ENCODE results near the gene BCL7A. TPM values are rescaled to one million over a fixed set of nuclear protein-coding genes. Genes with fewer than 3 reads are reported as not detected.
"Not testable (repeated sequence)": the region's sequence is repeated elsewhere in the genome, so short reads cannot be mapped to it uniquely, and the experiment has no call there.

The BCL7A gene
- total RNA-seq, 1 experiment from 2014 or later: 10.6 TPM

DNA sequence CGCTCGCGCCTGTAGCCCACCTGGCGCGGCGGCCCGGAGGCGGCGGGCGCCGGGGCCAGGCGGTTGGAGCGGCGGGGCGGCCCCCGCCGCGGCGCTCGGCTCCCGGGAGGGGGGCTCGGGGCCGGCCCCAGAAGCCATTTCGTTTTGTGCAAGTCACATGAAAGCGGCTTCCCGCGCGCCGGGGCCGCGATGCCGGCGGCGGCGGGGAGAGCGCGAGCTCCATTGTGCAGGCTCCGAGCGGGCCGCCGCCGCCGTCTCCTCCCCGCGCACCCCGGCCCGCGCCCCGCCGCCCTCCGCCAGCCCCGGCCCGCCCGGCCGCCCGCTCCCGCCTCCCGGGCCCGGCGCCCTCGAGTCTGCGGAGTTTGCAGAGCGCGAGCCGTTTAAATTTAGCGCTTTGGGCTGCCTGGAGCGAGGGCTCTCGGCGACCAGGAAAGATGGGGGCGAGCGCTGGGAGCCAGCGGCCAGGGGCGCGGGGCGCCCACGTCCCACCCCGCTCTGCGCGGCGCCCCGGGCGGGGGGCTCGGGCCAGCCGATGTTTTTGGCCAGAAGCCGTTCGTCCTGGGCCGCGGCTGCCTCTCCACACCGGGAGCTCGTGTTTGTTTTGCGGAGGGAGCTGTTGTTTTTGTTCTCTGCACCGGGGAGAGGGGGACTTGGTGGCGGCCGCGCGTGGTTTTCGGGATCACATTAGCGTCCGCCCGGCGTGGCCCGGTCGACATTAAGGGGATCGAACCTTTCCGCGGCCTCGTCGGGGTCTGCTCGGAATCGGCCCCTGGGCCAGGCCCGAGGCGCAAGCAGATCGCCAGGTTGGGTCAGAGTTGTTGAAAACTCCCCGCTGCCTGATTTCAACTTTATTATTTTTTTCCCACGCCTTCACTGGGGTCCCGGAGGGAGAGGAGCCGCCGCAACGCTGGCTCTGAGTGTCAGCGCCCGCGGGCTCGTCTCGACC is 982 bp downstream of the BCL7A start:
- in situ Hi-C loops (cut with HindIII; ENCODE audit: low sequenced_read_pairs): no loop called here
- DNase-seq (ENCODE audit: low spot score): peak; percentile 25

DNA sequence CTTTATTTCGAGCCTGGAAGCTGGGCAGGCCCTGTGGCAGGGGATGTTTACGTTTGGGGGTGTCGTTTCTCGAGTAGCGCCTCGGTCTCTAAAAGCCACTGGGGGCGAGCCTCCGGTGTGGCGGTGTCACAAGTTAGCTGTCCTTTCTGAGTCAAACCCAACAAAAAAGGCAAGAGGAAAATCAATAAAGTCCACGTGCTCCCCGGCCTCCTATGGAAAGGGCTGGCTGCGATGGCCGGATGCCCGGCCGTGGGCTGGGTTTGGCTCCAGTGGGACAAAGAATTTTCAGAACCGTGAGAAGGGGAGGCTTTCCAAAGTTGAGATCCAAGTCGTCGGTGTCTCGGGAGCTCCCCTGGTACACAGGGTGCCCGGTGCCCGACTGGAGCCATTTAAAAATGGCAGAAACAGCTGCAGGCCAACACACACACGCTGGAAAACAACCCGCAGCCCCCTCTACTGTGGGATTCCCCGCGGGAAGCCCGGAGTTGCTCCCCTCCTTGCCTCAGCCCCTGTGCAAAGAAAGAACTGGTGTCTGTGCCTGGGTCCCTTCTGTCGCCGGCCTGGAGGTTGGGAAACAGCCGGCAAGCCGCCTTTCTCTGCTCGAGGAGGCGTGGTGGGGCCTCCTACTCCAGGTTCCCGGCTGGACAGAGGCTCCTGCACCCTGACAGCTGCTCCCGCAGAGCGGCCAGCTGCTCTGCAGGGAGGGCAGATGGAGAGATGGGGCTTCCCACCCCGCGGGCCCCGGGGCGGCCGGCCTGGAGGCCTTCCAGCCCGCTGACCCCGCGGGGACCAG is 1.9 kb downstream of the BCL7A start:
- in situ Hi-C loops (cut with HindIII; ENCODE audit: low sequenced_read_pairs): no loop called here

DNA sequence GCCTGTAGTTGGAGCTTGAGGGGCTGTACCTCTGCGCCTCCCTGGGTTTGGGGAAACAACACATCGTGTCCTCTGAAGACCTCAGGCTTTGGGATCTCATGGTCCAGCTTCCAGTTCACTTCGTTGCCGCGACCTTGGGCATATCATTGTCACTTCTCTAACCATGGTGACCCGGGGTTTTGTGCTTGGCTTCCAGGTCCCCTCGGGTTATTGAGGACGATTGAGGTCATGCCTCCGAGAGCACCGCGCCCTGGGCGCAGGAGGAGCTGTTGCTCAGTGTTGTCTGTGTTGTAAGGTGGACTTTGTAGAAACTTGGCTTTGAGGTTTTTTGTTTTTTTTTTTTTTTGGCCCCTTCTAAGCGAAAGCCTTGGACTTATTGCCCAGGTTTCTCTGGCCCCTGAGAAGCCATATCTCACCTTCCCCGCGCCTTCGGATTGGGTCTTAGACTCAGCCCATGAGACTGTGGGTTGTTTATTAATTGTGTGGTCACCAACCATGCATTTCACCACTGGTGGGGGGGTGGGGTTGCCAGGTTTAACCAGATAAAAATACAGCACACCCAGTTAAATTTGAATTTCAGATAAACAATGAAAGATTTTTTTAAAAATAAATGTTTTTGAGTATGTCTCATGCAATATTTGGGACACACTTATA is 2.6 kb downstream of the BCL7A start:
- DNase-seq (ENCODE audit: low spot score): peak; percentile 42
- in situ Hi-C loops (cut with HindIII; ENCODE audit: low sequenced_read_pairs): no loop called here

More for the DNA sequence above, 1.9 kb downstream of the BCL7A start:
- peak; percentile 66 for DNase-seq (ENCODE audit: low spot score)

DNA sequence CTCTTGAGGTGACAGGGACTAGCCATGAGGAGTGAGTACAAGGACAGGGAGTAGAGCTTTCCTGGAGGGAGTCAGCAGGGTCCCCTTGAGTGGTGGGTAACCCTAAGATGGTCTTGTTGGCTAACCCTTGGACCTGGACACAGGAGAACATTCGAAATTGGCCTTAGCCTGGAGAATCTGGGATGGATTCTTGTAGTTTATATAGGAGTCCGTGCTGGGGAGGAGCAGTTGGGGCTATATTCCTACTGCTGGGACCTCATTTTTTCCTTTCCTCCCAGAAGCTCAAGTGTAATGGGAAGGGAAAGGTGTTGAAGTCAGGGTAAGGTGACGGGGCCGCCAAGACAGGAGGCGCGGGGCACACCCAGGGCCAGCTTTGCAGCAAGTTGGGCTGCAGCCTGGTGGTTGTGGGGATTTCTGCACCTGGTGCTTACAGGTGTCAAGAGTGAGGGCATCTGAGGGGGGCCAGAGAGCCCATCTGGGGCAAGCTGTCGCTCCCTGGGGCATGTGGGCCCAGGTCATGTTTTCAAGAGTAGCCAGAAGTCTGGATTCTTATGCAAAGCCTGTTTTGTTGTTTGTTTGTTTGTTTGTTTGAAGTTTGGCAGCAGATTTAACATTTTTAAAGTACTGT is 5.1 kb downstream of the BCL7A start:
- DNase-seq (ENCODE audit: low spot score): no peak
- in situ Hi-C loops (cut with HindIII; ENCODE audit: low sequenced_read_pairs): no loop called here

DNA sequence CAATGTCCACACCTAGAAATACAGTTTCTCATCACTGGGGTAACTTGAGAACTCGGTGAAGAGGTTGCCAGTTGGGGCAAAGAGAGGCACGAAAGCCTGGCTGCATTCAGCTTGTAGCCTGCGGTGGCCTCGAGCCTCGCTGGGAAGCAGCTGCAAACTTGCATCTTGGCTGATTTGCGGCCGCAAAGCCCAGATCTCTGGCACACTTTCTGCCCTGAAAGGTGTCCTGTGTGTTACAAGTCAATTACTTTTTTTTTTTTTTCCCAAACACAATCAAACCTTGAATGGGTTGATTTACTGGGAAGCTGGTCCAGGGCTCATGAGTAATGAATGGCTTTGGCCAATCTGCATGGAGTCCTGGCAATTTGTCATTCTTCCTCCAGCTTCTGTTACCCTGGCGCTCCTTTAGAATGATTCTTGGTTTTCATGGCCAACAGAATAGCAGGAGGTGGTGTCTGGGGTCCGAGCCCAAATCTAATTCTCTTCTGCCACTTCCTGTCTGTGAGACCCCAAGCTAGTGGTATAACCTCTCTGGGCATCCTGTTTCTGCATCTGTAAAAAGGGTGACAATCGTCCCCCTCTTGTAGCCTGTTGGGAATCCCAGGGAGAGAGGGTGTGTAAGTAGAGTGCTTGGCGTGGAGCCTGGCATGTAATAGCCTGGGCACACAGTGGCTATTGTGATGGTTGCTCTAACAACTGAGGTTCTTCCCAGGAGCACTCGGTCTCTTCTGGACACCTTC is 6.7 kb downstream of the BCL7A start:
- in situ Hi-C loops (cut with HindIII; ENCODE audit: low sequenced_read_pairs): no loop called here
- peak; percentile 76 for DNase-seq (ENCODE audit: low spot score)

DNA sequence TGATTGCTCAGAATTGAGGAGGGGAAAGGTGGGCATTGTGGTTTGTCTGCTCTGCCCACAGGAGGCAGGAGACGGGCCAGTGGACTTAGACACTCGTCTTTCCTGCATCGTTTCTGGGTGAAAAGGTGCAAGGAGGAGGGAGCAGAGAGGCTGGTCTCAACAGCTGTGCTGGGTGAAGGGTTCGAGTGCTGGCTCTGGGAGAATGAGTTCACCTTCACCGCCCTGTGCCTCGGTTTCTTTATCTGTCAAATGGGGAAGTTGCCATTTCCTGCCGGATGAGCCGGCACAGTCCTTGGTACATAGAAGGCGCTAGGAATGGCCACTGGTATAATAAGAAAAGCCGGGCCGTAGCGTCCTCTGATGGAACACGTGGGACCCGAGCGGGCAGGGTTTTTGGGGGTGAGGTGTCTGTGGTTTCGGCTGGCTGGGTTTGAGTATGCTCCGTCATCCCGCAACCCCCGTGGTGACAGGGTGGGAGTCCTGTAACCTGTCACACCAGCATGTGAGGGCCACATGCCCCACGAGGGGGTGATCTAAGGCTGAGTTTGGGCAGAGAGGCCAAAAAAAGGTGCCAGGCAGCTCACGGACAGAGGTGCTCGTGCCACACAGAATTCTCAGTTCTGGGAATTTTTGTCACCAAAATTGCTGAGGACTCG is 7.3 kb downstream of the BCL7A start:
- in situ Hi-C loops (cut with HindIII; ENCODE audit: low sequenced_read_pairs): no loop called here
- DNase-seq (ENCODE audit: low spot score): no peak

DNA sequence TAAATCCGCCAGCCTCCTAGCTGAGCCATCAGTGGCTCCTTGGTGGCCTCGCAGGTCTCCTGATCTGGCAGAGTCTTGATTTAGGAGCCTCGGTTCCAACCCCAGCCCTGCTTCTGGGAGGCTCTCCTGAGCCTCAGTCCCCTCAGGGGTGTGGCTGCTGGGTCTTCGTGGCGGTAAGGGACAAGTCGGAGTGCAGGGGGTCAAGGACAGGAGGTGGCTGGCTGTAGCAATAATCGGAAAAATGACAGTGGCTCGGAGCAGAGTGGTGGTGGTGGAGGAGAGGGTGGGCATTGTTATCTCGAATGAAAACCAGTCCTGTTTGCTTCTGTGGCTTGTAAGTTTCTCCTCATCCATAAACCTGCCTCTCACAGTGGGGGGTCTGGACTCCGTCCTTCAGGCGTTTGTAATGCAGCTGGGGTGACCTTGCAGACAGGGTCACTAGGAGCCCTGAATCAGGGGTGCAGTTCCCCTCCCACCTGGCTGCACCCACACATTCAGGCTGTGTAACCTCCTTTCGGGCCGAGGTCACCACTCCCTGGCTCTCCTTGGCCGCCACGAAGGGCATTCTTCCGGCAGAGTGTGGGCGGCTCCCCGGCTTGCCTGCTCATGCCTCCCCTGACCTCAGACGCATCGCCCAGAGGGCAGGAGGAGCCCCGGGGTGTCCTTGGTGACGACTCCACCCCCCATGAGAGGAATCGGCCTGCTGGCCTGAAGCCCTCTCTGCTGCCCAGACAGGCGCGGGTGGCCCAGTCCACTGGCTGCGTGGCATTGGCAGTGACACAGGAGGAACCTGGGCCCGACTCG is 8.1 kb downstream of the BCL7A start:
- in situ Hi-C loops (cut with HindIII; ENCODE audit: low sequenced_read_pairs): no loop called here
- DNase-seq (ENCODE audit: low spot score): no peak

DNA sequence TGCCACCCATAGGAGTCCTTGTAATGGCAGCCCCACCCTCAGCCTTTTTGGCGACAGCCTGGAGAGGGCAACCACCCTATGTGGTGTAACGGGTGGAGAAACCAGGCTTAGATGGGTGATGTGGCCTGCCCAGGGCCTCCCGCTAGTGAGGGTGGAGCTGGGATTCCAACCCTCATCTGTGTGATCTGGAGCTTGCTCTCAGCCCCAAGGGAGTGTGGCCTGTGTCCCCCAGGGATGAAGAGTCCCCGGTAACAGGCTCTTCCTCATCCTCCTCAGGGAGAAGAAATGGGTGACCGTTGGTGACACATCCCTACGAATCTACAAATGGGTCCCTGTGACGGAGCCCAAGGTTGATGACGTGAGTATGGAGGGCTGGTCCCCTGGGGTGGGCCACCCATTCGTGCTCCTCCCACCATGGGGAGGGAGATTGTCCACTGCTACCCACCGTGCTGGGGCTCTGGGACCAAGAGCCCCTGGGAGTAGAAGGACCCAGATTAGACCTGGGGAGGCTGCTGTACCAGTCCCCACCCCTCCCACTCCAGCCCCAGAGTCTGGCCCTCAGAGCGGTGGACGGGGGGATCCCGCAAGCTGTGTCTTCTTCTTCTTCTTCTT is 8.8 kb downstream of the BCL7A start:
- in situ Hi-C loops (cut with HindIII; ENCODE audit: low sequenced_read_pairs): no loop called here
- DNase-seq (ENCODE audit: low spot score): no peak

DNA sequence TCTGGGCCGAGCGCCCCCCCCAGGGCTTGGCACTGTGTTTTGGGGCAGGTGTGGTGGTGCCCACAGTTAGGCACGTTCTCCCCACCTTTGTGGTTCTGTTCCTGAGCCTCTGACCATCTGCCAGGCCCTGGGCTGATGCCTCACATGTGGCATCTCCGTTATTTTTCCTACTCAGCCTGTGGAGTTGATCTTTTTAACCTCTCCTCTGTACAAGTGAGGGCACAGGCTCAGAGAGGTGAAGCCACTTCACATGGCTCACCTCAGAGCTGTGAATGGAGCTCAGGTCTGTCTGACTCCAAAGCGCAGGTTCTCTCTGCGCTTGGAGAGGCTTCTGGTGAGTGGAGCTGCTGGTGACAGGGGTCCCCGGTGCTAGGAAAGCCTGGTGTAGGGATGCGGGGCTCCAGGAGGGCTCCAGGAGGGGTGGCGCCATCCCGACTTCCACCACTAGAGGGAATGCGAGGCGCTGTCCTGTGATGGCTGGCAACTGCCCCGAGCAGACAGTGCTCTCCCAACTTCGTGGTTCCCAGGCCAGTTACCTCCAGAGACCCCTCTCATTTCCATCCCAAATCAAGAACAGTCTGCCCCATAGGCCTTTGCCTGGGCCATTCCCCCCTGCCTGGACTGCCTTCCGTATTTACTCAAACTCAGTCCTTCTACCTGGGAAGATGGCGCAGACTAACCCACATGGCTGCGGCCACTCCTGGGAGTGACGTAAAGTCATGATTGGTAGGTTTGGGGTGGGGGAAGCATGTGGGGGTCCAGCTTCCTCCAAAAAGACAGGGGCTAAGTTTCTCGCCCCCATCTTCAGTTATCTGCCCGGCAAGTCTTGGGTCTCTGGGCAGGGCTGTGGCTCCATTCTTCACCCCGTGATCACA is 9.9 kb downstream of the BCL7A start:
- DNase-seq (ENCODE audit: low spot score): peak; percentile 22
- in situ Hi-C loops (cut with HindIII; ENCODE audit: low sequenced_read_pairs): no loop called here

DNA sequence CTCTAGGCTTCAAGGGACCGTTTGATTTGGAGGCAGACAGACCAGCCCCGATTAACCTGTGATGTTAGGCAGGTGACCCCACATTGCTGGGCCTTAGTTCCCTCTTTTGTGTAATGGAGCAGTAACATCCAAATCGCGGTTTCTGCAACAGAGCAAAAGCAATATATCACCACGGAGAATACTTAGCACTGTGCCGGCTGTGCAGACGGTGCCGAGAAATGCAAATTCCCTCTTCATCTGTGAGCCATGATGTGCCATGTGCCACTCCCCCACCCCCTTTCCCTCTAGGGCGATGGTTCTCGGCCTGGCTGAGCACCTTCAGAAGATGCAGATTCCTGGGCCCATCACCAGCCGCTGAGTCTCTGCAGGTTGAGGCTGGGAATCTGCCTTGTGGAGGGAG is 10.9 kb downstream of the BCL7A start:
- DNase-seq (ENCODE audit: low spot score): no peak
- in situ Hi-C loops (cut with HindIII; ENCODE audit: low sequenced_read_pairs): no loop called here

DNA sequence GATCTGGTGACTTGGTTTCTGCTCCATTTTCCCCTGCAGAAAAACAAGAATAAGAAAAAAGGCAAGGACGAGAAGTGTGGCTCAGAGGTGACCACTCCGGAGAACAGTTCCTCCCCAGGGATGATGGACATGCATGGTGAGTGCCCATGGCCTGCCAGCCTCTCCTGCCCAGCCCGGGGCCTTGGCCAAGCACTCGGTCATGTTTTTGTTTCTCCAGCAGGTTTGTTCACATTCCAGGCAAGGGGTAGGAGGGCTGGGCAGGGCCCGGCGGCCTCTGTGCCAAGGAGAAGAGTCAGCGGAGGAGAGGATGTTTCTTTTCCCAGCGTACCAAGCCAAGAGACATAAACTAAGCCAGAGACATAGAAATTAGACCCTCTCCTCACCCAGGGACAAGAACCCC is 13.6 kb downstream of the BCL7A start:
- peak; percentile 17 for DNase-seq (ENCODE audit: low spot score)
- in situ Hi-C loops (cut with HindIII; ENCODE audit: low sequenced_read_pairs): no loop called here

DNA sequence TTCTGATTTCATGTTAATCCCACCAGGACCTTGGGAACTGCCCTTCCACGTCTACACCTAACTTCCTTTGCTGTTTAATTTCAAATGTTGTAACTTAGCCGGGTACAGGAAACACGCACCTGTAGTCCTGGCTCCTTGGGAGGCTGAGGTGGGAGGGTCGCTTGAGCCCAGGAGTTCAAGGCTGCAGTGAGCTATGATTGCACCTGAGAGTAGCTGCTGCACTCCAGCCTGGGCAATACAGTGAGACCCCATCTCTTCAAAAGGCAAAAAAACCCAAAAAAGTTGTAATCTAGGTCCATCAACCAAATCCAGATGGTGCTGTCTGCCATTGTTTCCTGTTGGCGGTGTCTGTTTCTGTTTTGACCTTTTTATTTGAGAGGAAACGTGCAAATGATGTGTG is 14.5 kb downstream of the BCL7A start:
- in situ Hi-C loops (cut with HindIII; ENCODE audit: low sequenced_read_pairs): no loop called here
- no peak for DNase-seq (ENCODE audit: low spot score)

DNA sequence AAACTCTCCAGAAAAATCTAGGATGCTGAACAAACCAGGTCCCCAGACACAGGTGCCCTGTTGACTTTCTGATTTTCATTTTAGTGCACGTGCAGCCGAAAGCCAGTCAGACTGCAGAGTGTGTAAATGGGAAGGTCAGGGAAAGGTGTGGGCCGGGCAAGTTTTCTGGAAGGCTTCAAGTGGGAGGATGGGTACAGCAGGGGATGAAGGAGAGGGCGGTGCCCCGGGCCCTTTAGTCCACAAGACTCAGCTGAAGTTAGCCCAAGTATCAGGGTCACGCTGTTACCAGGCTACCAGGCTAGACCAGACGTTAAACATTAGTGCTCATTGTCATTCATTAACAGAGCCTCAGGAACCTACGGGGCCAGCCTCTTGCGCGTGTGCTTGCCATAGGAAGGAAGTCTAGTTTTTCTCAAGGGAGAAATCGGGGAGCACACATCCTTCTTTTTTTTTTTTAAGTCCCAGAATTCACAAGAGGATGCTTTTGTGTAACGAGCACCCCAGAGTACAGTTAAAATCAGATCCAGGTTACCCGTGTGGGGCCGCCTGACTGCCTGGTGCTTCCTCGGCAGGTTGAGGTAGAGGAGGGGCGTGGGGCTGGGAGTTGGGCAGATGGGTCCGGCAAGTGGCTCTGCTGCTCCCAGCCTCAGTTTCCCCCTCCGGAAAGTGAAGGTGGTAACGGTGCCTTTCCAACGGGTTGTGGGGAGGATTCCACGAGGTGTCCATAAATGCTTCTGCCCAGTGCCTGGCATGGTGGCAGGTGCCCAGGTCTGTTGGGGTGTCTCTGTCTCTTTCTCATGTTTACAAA is 19.1 kb downstream of the BCL7A start:
- DNase-seq (ENCODE audit: low spot score): no peak
- in situ Hi-C loops (cut with HindIII; ENCODE audit: low sequenced_read_pairs): no loop called here

DNA sequence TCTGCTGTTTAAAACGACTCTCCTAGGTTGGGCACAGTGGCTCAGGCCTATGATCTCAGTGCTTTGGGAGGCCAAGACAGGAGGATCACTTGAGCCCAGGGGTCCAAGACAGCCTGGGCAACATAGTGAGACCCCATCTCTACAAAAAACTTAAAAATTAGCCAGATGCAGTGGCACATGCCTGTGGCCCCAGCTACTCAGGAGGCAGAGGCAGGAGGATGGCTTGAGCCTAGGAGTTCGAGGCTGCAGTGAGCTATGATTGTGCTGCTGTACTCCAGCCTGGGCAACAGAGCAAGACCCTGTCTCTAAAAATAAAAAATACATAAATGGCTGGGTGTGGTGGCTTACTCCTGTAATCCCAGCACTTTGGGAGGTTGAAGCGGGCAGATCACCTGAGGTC is 19.8 kb downstream of the BCL7A start:
- DNase-seq (ENCODE audit: low spot score); in situ Hi-C loops (cut with HindIII; ENCODE audit: low sequenced_read_pairs): not testable (repeated sequence)

DNA sequence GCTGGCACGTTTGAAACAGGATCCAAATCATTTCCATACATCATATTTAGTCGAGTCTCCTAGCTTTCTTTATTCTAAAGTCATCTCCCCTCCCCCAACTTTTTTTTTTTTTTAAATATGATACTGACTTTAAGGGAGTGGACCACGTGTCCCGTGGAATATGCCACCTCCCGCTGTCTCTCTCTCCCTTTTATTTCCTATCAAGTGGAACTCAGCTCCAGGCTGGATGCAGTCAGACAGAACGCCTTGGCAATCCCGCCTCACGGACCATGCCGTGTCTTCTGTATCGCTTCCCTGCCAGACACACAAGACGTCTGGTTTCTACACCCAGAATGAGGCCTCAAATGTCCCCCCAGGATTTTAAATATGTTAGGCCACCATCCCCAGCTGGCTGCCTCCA is 21.2 kb downstream of the BCL7A start:
- in situ Hi-C loops (cut with HindIII; ENCODE audit: low sequenced_read_pairs): no loop called here
- no peak for DNase-seq (ENCODE audit: low spot score)

All from G401 (cell line).